ENCODE measurements around the gene ATP2B3. TPM values are rescaled to one million over a fixed set of nuclear protein-coding genes. Genes with fewer than 3 reads are reported as not detected.

The ATP2B3 gene
- total and polyA plus RNA-seq, 8 donors: 0.03 to 0.12 (median 0.04) TPM; not detected in 2

GRCh38 chrX:153498453-153498852 is 19.0 kb upstream of the ATP2B3 start:
- FAIRE-seq (no peak), ATAC-seq (no peak), DNase-seq (no peak)
- Histone ChIP-seq H3K27me3 (peaks cover 0 to 7% (median 2%) of the 10 kb centered on the region in 4 donors), H3K27ac (no peak overlapping the region), H3K4me3 (no peak overlapping the region), H3K36me3 (no peaks in the 10 kb centered on the region), H3K4me1 (no peaks in the 10 kb centered on the region), H3K9me3 (no peaks in the 10 kb centered on the region)
- 79 to 87% methylated on average over 7 of the region's 7 CpGs for WGBS, 2 donors
- intact Hi-C loops (cut with DNase I): no loop called here
- TF ChIP-seq CTCF (IDR thresholded peaks at IDR 0.05): no peak

- no peak for FAIRE-seq
- peaks cover 0 to 7% (median 2%) of the 10 kb centered on the region in 4 donors for H3K27me3 ChIP-seq
- 61 to 79% methylated on average over 15 of the region's 15 CpGs for WGBS, 2 donors
- no peak for TF ChIP-seq CTCF (IDR thresholded peaks at IDR 0.05)
- intact Hi-C loops (cut with DNase I): no loop called here
- no peak for DNase-seq
- no peaks in the 10 kb centered on the region for H3K4me1 ChIP-seq
- no peak overlapping the region for H3K4me3 ChIP-seq
- no peaks in the 10 kb centered on the region for H3K9me3 ChIP-seq
- H3K27ac ChIP-seq: no peak overlapping the region
- H3K36me3 ChIP-seq: no peaks in the 10 kb centered on the region
- no peak for ATAC-seq
These were observed 18.1 kb upstream of the ATP2B3 start for GRCh38 chrX:153499341-153499740.

- Histone ChIP-seq H3K4me3 (no peak overlapping the region), H3K36me3 (no peaks in the 10 kb centered on the region), H3K4me1 (no peaks in the 10 kb centered on the region), H3K27me3 (peaks cover 0 to 7% (median 2%) of the 10 kb centered on the region in 4 donors), H3K27ac (no peak overlapping the region), H3K9me3 (no peaks in the 10 kb centered on the region)
- ATAC-seq: no peak
- TF ChIP-seq CTCF (IDR thresholded peaks at IDR 0.05): no peak
- FAIRE-seq: no peak
- WGBS, 2 donors: 56 to 74% methylated on average over 17 of the region's 17 CpGs
- DNase-seq: no peak
- intact Hi-C loops (cut with DNase I): no loop called here
These were observed 17.6 kb upstream of the ATP2B3 start for GRCh38 chrX:153499876-153500275.

- no peak overlapping the region for H3K27ac ChIP-seq
- H3K36me3 ChIP-seq: no peaks in the 10 kb centered on the region
- WGBS, 2 donors: 80 to 91% methylated on average over 9 of the region's 9 CpGs
- FAIRE-seq (no peak), ATAC-seq (no peak), DNase-seq (no peak)
- H3K4me1 ChIP-seq: no peaks in the 10 kb centered on the region
- intact Hi-C loops (cut with DNase I): no loop called here
- peaks cover 0 to 7% (median 1%) of the 10 kb centered on the region in 4 donors for H3K27me3 ChIP-seq
- no peaks in the 10 kb centered on the region for H3K9me3 ChIP-seq
- H3K4me3 ChIP-seq: no peak overlapping the region
- no peak for TF ChIP-seq CTCF (IDR thresholded peaks at IDR 0.05)
These were observed 16.7 kb upstream of the ATP2B3 start for GRCh38 chrX:153500676-153501280.

GRCh38 chrX:153501530-153501929 is 15.9 kb upstream of the ATP2B3 start:
- Histone ChIP-seq H3K27ac (no peak overlapping the region), H3K27me3 (no peaks in the 10 kb centered on the region), H3K4me3 (no peak overlapping the region), H3K4me1 (no peaks in the 10 kb centered on the region), H3K36me3 (no peaks in the 10 kb centered on the region), H3K9me3 (no peaks in the 10 kb centered on the region)
- whole genome bisulfite sequencing, 2 donors: 83 to 85% methylated on average over 6 to 8 of the region's 8 CpGs
- intact Hi-C loops (cut with DNase I): no loop called here
- no peak for TF ChIP-seq CTCF (IDR thresholded peaks at IDR 0.05)
- DNase-seq (no peak), FAIRE-seq (no peak), ATAC-seq (no peak)
